ENCODE results near the gene ATPAF2.

- TF ChIP-seq CTCF (IDR thresholded peaks at IDR 0.05; ENCODE audit: insufficient read depth, low read length, poor library complexity, severe bottlenecking) (no peak), EZH2phosphoT487 (conservative IDR thresholded peaks at IDR 0.05; ENCODE audit: low read length) (no peak)
These were observed 16.6 kb upstream of the ATPAF2 start for GRCh38 chr17:18055597-18055996.
